ENCODE results near the gene CYP2J2.
"Not testable (repeated sequence)": the region's sequence is repeated elsewhere in the genome, so short reads cannot be mapped to it uniquely, and the experiment has no call there.

Gene CYP2J2, protein sequence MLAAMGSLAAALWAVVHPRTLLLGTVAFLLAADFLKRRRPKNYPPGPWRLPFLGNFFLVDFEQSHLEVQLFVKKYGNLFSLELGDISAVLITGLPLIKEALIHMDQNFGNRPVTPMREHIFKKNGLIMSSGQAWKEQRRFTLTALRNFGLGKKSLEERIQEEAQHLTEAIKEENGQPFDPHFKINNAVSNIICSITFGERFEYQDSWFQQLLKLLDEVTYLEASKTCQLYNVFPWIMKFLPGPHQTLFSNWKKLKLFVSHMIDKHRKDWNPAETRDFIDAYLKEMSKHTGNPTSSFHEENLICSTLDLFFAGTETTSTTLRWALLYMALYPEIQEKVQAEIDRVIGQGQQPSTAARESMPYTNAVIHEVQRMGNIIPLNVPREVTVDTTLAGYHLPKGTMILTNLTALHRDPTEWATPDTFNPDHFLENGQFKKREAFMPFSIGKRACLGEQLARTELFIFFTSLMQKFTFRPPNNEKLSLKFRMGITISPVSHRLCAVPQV

DNA sequence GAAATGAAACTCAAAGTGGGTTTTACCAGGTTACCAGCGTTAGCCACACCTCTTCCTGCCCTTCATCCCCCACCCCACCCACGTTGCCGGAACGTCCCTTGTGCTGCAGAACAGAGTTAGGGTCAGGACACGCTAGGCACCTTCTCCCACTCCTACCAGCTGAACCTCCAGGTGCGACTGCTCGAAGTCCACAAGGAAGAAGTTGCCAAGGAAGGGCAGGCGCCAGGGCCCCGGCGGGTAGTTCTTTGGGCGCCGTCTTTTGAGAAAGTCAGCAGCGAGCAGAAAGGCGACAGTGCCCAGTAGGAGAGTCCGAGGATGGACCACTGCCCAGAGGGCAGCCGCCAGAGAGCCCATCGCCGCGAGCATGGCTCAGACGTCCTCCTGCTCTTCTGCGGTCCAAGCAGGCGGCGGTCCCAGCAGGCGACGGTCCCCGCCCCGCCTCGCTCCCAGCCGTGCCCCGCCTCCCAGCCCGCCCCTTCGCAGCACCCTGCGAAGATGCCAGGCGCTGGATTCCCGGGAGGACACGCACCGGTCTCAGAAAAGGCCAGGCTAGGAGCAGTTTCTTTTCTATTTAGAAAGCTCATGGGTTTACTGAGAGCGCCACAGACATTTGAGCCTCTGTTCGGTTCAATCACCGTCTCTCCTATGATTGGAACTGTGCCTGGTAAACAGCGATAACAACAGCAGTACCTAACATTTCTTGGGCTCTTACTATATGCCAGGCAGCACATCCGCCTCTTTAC is at the start of gene CYP2J2:
TSS of gene CYP2J2 (minus strand) at position 393 of the 743 bp plus-strand sequence. CDS start at position 366, 27 bp downstream.
- no peak for DNase-seq

DNA sequence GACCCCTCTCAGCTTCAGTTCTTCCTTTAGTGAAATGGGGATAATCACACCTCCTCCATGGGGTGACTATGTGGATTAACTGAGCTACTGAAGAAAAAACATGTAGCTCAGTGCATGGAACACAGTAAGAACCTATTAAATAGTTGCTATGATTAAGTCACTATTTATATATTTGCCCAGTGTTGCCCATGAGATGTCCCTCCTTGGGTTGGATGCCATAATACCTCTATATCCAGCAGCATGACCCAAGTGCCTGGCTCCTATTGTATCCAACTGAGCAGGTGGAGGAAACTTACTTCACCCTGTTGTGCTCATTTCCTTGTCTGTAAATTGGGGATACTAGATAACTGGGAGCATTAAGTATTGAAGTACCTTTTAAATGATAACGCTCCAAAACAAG is 47.1 kb upstream of the CYP2J2 start:
- no peak for DNase-seq

DNA sequence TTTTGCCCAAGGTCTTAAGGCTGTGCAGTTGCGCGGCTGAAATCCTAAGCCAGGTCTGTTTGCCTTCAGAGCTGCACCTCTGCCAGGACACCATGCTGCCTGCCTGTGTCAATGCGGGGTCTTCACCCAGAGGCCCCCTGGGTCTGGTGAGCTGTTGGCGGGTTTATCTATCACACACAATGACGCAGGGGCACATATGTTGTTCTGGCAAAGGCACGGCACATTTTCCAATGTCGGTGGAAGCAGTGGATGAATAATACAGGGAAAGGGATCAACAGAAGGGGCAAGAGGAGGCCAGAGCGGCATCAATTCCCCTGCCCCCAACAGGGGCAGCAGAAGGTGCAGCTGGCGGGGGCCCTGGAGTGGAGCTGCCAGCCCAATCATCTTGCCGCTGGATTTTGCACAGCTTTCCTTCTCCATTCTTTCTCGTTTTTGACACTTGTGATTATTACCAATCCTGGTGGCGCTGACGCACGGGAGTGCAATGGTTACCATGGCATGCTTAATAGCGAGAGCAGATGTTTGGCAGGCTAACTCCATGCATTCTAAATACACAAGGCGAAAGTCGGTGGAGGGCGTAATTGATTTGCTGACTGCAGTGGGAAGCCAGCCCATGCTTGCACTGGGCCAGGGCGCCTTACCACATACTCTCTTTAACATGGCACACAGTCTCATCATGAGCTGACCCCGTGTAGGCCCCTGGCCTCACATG is 45.8 kb upstream of the CYP2J2 start:
- no peak for DNase-seq

DNA sequence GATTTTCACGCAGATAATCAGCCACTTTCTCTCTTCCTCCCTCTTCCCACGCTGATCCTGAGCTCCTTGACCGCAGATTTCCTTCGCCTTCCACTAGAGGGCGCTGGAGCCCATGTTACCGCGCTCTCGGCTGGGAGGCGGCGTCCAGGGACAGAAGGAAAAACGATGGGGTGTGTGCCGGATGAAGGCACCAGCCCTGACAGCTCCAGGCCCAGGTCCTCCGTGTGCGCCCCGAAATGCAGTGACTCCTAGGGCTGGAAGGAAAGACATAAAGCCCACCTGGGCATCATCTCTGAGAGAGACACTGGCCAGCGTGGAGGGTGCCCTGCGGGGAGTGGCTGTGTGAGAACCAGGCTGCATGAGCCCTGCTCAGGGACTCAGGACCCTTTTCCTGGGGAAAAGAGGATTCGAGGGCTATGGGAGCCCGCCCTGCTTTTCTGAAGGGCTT is 44.9 kb upstream of the CYP2J2 start:
- peak; percentile 73 for DNase-seq

DNA sequence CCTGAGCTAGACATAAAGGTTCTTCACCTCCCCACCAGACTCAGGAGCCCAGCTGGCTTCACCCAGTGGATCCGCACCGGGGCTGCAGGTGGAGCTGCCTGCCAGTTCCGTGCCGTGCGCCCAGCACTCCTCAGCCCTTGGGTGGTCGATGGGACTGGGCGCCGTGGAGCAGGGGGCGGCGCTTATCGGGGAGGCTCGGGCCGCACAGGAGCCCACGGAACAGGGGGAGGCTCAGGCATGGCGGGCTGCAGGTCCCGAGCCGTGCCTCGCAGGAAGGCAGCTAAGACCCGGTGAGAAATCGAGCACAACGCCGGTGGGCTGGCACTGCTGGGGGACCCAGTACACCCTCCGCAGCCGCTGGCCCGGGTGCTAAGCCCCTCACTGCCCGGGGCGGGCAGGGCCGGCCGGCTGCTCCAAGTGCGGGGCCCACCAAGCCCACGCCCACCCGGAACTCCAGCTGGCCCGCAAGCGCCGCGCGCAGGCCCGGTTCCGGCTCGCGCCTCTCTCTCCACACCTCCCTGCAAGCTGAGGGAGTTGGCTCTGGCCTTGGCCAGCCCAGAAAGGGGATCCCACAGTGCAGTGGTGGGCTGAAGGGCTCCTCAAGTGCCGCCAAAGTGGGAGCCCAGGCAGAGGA is 43.1 kb upstream of the CYP2J2 start:
- DNase-seq: not testable (repeated sequence)

DNA sequence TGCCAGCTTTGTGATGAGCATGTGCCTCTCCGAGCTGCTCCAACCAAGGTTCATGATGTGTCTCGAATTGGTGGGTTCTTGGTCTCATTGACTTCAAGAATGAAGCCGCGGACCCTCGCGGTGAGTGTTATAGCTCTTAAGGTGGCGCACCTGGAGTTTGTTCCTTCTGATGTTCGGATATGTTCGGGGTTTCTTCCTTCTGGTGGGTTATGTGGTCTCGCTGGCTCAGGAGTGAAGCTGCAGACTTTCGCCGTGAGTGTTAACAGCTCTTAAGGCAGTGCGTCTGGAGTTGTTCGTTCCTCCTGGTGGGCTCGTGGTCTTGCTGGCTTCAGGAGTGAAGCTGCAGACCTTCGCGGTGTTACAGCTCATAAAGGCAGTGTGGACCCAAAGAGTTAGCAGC is 42.2 kb upstream of the CYP2J2 start:
- not testable (repeated sequence) for DNase-seq

DNA sequence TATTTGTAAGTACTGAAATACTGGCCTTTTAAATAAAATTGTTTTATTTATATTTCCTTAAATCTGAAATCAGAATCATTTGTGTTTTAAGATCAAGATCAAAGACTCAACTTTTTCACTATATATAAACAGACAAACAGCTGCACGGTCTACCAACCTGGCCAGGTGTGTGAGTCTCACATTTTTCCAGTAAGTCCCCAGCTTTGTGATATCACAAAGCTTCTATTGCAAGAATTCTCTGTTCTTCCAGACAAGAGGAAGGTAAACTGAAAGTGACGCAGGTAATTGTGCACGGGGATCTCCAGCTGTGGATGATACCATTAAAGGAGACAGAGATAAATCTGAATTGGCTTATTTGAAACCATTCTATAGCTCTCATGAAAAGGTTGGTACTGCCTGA is 41.2 kb upstream of the CYP2J2 start:
- DNase-seq: no peak

DNA sequence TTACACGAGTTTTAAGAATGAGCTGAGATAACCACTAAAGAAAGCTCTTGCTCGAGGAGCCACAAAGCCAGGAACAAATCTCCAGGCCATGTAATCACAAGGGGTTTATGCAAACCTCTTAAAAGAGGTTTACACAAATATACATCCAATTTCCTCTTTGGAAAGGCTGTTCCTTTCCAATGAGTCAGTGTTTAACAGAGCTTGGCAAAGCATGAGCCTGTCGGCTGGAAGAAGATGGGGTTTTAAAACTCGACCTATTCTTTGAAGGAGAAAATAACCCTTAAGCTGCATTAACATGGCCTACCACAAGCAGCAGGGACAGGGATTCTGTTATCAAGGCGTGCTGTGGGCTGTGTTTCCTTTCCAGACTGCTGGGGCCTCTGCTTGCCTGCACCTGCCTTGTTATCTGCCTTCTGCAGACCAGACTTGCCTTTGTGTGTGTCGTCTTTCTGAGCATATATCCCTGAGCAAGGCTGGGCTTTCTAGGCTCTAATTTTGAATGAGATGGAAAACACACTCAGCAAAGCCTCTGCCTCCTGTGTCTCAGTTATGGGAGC is 40.6 kb upstream of the CYP2J2 start:
- peak; percentile 95 for DNase-seq

DNA sequence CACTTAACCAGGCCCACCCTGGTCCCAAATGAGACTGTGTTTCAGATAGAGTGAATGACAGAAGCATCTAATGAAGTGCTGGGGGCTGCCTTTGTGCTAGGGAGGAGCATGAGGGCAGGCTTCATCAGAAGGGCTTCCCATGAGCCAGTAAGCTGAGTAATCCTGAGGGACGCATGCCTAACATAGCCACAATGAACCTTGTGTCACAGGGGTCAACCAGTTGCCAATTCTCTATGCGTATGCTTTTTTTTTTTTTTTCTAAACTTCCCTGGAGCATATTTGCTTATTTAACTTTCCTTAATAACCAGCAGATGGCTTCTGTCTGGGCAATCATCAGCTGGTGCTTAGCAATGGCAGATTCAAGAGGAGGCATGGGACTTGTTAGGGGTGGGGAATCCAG is 25.5 kb upstream of the CYP2J2 start:
- no peak for DNase-seq

DNA sequence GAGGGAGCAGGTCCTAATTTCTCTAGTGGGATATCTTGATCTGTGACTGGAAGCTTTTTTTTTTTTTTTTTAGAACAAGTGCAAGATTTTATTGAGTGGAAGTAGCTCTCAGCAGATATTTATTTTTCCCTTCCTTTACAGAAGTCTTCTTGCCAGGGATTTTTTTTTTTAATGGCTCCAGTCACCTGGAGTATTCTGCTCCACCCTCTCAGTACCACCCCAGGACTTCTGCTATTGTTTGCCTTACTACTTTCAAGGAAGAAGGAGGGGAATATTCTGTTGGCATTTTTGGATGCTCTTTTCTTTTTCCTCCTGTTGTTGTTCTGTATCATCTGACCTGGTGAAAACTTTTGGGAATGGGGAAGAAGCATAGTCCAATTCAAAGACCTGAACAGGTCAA is 23.1 kb upstream of the CYP2J2 start:
- no peak for DNase-seq

DNA sequence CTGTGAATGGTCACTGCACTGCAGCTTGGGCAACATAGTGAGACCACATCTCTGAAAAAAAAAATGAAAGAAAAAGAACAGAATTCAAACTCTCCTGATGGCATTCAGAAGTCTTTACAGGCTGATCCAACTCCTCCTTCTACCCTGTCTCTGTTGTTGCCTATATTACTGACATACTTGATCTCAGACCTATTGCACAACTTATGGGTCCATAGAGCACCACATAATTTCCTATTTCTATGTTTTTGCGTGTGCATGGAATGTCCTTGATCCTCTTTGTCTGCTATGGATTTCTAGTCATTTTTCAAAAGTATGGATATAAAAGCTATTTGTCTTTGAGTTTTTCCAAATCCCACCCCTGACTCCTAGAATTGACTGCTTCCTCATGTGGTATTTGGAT is 22.4 kb upstream of the CYP2J2 start:
- no peak for DNase-seq

DNA sequence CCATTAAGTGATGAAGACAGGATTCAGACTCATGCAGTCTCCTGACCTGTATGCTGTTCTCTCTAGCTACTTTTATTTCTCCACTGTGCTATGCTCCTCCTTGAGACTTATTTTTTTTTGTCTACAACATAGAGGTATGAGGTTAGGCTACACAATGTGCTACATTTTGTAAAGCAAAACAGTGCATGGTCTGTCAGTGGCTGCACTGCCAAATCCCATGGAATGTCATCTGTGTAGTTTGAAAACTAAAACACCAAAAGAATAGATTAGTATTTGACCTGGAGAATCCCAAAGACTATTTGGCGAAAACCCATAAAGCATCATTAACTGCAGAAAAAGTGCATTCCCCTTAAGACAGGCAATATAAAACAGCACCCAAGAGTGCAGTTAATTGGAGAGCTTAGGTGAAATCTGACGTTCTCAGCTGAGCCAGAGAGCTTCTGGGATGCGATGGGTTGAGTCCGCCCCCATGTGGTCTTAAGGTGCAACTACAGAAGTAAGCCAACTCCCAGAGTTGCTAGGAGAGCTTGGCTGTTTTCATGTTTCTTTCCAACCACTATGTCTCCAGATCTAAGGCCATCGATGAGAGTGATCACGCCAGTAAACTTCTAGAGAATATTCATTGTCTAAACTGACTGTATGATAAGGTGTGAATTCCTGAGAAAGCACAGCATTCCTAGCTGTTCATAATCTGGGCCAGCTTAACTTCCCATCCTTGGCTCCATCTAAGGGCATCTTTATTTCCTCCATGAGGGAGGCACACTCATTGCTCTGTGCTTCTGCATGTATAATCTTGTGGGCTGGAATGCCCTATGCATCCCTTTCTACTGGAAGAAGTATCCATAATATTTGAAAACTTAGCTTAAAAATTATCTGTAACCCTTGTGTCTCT is 20.7 kb upstream of the CYP2J2 start:
- DNase-seq: peak; percentile 69

DNA sequence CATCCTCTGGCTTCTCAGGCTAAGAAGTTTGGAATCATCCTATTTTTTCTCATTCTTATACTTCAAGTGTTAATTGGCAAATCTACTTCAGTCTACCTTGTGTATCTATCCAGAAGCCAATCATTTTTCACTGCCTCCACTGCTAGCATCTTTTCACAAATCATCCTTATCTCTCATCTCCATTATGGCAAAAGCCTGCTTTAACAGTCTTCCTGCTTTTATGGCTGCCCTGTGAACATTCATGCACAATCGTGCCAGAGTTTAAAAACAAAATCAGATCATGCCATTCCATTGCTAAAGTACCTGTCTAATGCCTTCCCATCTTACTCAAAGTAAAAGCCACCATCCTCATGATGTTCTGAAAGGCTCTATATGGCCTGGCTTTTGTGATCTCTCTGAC is 19.2 kb upstream of the CYP2J2 start:
- DNase-seq: no peak

DNA sequence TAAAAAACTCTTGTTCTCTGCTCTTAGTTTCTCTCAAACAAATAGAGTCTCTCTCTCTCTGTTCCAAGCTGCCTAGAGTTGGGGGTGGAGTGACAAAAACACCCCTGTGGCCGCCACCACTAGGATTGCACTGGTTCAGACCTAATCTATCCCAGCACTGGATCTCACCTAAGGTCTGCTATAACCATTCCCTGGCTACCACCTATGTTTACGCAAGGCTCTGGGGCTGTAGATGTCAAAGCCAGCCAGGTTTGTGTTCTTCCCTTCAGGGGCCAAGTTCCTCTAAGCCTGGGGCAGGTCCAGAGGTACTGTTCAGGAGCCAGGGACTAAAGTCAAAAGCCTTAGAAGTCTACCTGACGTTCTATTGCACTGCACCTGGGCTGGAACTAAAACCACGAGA is 12.8 kb upstream of the CYP2J2 start:
- DNase-seq: no peak

DNA sequence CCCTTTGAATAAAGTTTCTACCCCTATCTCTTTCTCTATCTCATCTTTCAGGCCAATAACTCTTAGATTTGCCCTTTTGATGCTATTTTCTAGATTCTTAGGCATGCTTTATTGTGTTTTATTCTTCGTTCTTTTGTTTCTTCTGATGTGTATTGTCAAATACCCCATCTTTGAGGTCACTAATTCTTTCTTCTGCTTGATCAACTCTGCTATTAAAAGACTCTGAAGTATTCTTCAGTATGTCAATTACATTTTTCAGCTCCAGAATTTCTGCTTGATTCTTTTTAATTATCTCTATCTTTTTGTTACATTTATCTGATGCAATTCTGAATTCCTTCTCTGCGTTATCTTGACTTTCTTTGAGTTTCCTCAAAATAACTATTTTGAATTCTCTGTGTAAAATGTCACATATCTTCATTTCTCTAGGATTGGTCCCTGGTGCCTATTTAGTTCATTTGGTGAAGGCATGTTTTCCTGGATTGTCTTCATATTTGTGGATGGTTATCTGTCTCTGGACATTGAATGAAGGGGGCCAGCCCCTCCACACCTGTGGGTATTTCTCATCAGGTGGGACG is 11.2 kb upstream of the CYP2J2 start:
- DNase-seq: no peak

DNA sequence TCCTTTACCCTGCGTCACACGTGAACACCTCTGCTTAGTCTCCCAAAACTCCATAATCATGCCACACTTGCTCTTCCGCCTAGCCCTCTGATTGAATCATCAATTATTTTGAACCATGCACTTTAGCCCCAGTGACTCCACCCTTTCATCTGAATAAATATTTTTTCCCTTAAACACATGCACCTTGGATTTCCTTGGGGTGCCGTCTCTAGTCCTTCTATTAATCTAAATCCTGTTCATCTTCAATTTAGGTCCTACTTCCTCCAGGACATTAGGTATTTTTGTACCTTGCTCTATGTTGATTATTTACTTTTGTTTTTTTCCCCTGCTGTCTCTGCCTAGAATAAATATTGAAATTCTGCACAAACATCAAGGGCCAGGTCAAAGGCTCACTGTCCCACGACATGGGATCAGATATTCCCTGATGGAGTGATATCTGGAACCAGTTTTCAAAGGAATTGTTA is 9.8 kb upstream of the CYP2J2 start:
- no peak for DNase-seq

DNA sequence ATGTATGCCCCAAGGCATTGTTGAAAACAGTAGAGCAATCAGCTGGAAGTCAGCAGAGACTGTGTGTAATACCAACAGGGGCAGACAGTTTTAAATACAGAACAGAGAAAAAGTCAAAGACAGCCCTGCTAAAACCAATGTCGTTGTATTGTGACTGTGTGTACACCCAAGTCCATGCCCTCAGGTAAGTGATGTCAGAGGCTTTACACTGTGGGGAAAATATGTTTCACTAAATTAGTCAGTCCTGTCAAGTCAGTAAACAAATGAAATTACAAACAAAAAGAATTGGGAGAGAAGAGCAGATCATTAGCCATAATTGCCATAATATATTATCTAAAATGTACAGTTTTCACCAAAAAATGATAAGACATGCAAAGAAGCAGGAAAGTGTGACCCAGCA is 2.4 kb upstream of the CYP2J2 start:
- no peak for DNase-seq

DNA sequence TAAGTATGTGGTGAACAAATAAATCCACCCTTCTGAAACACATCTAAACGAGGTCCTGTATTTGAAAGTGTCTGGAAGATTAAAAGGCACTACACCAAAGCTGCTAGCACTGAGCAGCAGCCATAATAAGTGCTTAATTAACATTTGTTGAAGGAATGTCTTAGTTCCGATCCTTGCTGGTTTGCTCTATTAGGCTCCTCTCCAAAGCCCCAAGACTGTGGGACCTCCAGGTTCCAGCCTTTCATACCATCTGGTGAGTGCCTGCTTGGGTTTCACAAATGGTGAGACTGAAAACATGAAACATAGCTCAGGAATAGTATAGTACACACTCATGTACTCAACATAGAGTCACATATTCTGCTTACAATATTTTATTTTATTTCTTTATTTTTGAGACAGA is 640 bp upstream of the CYP2J2 start:
- no peak for DNase-seq

DNA sequence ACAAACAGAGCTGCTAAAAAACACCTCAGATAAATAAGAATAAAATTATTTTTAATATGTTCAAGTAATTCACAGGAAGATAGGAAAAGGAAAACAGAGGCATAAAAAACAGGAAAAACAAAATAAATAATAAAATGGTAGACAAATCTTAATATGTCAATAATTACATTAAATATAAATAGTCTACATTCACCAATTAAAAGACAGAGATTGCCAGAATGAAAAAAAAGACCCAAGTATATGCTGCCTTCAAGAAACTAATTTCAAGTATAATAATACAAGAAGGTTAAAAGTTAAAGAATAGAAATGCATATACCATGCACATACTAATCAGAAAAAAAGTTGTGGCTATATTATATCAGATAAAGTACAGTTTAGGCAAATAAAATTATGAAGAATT is 1.9 kb downstream of the CYP2J2 start:
- no peak for DNase-seq

DNA sequence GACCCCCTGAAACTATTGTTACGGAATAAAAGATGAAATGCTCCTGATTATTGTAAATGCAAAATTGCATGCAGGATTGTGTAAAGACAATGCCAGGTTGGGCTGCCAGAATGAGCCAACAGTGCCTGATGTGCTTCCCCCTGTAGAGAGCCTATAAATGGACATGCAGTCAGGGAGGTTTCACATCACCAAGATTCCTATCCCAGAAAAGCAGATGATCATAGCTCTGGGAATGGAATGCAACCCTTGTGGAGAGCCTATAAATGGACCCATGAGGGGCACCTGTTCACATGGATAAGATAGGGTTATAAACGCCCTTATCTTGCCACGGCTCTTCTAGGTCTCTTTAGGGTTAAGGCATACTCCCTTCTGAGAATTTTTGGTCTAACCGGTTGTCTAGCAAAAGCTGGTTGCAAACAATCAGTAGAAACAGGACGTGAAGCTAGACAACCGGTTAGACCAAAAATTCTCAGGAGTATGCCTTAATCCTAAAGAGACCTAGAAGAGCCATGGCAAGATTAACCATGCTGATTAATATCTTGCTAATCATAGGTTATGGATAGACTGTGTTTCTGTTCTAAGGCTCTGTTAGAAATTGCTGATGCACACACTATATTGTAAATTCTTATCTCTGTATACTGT is 5.2 kb downstream of the CYP2J2 start:
- DNase-seq: not testable (repeated sequence)

DNA sequence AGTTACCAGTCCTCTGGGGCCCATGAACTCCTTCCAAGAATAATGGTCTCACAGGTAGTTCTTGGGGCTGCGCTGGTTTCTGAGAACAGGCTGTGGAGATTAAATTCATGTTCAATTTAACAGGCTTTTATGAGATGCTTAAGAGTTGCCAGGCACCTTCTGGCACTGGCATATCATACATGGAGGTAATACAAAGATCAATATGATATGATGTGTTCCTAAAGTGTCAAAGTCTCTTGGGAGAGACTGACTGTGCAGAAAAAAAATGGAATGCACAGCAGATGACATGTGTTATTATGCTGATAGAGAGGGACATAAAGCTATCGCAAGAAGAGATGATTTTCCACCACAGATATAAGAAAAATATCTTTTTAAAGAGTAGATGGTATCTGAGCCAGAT is 6.8 kb downstream of the CYP2J2 start:
- DNase-seq: no peak

Data from OCI-M1 (cell line).